Non-pigmented ciliary epithelial cell (primary cell): Measurements from ENCODE around the gene ZBTB32.
"Not testable (repeated sequence)": the region's sequence is repeated elsewhere in the genome, so short reads cannot be mapped to it uniquely, and the experiment has no call there.

Experiments
- DNase-seq: peaks from one replicate; pipeline ENCODE4 v3.0.0-alpha.2; 2010; ENCODE audit warnings: low read depth

ZBTB32 gene

DNA sequence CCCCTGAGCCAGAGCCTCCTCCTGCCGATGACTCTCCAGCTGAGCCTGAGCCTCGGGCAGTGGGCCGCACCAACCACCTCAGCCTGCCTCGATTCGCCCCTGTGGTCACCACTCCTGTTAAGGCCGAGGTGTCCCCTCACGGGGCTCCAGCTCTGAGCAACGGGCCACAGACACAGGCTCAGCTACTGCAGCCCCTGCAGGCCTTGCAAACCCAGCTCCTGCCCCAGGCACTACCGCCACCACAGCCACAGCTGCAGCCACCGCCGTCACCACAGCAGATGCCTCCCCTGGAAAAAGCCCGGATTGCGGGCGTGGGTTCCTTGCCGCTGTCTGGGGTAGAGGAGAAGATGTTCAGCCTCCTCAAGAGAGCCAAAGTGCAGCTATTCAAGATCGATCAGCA is 17.0 kb downstream of the ZBTB32 start:
- no peak for DNase-seq

GRCh38 chr19:35722461-35722860 is 18.1 kb downstream of the ZBTB32 start:
- no peak for DNase-seq

- DNase-seq: no peak
These were observed 18.5 kb downstream of the ZBTB32 start for GRCh38 chr19:35722897-35723296.

- no peak for DNase-seq
These were observed 19.3 kb downstream of the ZBTB32 start for GRCh38 chr19:35723671-35724070.

DNA sequence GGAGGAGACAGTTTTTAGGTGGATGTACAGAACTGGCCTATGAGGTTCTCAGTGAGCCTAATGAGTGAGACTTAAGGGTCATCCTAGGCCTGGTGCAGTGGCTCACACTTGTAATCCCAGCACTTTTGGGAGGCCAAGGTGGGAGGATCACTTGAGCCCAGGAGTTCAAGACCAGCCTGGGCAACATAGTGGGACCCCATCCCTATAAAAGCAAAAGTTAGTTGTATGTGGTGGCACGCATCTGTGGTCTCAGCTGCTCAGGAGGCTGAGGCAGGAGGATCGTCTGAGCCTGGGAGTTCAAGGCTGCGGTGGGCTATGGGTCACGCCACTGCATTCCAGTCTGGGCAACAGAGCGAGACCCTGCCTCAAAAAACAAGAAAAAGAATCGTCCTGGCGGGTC is 19.8 kb downstream of the ZBTB32 start:
- DNase-seq: not testable (repeated sequence)

DNA sequence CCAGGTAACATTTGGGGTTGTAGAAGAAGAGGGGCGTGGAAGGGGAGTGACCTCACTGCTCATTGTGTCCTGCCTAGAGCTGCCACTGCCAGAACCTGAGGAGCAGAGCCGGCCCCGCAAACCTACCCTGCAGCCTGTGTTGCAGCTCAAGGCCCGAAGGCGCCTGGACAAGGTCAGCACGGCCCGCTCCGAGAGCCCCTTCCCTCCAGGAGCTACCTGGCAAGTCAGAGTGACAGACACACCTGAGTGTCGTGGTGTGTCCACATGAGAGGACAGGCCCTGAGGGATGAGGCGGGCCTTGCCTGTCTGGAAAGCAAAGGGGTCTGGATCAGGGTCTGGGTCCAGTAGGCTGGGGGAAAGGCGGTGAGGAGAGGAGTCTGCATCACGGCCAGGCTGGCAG is 20.2 kb downstream of the ZBTB32 start:
- DNase-seq: no peak

DNA sequence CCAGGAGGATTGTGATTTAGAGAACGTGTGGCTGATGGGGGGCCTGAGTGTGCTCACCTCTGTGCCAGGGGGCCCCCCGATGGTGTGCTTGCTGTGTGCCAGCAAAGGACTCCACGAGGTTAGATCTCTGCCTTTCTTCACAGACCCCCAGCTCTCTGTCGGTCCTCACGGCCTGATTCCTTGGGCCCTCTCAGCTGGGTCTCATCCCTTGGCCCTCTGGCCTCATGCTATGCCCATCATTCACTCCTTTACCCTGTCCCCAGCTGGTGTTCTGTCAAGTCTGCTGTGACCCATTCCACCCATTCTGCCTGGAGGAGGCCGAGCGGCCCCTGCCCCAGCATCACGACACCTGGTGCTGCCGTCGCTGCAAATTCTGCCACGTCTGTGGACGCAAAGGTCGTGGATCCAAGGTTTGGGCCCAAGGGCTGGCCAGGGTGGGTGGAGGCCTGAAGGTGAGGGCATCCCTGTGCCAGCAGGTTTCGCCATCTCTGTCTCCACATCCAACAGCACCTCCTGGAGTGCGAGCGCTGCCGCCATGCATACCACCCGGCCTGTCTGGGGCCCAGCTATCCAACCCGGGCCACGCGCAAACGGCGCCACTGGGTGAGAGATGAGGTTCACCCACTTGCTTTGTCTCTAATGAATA is 21.0 kb downstream of the ZBTB32 start:
- DNase-seq: no peak

DNA sequence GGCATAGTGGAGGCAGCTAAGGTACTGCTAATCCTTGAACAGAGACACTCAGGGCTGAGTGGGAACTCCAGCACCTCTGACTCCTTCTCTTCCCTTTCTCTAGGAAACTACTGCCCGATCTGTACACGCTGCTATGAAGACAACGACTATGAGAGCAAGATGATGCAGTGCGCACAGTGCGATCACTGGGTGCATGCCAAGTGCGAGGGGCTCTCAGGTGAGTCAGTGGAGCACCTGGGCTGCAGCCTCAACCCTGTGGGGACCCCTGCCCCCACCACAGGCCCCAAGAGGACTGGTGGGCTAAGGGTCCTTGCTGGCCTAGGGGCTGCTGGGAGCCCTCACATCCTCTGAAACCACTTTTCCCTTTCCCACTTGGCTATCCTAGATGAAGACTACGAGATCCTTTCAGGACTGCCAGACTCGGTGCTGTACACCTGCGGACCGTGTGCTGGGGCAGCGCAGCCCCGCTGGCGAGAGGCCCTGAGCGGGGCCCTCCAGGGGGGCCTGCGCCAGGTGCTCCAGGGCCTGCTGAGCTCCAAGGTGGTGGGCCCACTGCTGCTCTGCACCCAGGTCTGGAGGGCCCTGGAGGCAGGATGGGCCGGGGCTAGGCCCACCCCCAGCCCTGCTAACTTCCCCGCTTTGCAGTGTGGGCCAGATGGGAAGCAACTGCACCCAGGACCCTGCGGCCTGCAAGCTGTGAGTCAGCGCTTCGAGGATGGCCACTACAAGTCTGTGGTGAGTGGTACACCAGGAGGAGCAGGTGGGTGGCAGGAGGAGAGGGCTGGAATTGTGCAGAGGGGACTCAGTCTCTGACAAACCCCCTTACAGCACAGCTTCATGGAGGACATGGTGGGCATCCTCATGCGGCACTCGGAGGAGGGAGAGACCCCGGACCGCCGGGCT is 22.9 kb downstream of the ZBTB32 start:
- DNase-seq: no peak

DNA sequence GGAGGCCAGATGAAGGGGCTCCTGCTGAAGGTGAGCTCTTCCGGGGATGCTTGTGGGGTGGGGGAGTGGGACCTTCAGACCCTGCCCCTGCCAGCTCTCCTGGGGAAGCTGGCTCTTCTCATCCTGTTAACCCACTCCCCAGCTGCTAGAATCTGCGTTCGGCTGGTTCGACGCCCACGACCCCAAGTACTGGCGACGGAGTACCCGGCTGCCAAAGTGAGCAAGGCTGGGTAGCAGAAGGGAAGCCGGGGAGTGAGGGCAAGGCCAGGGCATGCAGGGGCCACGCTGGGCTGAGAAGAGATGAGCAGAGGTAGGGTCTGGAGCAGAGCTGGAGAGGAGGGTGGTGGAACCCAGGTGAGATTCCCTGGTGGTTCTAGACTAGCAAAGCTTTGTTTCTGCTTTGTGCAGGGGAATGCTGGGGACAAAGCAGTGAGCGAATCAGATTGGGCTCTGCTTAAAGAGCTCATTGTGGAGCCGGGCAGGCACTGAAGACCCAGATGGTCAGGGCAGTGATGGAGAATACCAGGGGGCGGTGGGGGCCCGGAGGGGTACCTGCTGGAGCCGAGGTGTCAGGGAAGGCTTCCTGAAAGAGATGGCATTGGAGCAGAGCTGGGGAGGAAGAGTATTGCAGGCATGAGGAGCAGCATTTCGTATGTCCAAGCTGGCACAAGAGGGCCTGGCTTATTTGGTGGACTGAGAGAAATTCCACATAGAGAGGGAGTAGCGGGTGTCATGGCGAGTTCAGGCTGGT is 23.8 kb downstream of the ZBTB32 start:
- no peak for DNase-seq

DNA sequence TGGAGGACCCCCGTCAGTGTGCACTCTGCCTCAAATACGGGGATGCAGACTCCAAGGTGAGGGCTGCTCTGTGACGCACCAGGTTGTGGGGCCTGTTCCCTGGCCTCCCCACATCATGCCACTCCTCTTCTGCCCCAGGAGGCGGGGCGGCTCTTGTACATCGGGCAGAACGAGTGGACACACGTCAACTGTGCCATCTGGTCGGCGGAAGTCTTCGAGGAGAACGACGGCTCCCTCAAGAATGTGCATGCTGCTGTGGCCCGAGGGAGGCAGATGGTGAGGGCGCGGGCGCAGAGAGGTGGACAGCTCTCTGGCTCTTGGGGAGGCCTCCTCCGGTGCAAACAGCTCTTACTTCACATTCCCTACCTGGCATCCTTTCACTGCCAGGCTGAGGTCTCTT is 24.7 kb downstream of the ZBTB32 start:
- DNase-seq: no peak

DNA sequence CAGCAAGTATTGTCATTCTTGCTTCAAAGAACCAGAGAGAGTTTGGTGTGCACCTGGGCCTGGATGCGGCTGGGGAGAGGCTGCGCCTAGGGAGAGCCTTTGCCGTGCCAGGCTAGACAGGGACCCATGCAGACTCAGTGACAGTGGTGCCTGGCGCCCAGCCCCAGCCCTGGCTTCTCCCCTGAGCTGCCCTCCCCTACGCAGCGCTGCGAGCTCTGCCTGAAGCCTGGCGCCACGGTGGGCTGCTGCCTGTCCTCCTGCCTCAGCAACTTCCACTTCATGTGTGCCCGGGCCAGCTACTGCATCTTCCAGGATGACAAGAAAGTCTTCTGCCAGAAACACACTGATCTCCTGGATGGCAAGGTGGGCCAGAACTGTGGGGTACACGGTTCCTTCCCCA is 25.4 kb downstream of the ZBTB32 start:
- DNase-seq: no peak

DNA sequence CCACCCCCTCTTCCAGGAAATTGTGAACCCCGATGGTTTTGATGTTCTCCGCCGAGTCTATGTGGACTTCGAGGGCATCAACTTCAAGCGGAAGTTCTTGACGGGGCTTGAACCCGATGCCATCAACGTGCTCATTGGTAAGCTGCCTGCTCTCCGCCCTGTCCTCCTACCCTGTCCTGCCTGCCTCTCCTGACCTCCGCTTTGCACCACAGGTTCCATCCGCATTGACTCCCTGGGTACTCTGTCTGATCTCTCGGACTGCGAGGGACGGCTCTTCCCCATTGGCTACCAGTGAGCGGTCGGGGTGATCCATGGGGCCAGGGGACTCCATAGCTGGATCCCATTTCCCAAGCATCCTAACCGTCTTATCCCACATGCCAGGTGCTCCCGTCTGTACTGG is 26.0 kb downstream of the ZBTB32 start:
- no peak for DNase-seq

DNA sequence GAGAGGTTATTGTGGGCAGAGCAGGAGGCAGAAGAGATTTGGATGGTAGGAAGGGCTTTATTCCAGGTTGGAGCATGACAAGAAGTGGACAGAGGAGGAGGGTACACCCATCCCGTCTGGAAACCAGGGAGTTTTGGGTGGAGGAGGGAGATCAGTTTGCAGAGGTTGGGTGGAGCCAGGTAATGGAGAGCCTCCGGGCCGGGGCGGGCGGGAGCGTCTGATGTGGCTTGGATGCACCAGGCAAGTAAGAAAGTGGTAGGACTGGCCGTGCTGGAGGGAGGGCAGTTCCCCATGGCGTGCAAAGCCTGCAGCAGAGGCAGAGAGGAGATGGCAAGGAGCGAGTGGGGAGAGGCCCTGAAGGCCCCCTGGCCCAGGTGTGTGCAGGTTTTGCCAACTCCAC is 27.0 kb downstream of the ZBTB32 start:
- DNase-seq: no peak

DNA sequence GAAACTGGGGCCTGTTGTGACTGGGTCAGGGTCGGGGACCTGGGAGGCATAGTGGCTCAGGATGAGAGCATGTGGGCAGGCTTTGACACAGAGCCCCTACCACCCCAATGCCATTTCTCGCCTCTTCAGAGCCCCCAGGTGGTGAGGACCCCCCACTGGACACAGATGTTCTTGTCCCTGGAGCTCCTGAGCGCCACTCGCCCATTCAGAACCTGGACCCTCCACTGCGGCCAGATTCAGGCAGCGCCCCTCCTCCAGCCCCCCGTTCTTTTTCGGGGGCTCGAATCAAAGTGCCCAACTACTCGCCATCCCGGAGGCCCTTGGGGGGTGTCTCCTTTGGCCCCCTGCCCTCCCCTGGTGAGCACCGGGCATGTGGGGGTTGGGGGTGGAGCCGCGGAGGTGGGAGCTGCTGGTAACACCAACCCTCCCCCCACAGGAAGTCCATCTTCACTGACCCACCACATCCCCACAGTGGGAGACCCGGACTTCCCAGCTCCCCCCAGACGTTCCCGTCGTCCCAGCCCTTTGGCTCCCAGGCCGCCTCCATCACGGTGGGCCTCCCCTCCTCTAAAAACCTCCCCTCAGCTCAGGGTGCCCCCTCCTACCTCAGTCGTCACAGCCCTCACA is 27.5 kb downstream of the ZBTB32 start:
- DNase-seq: no peak

- DNase-seq: no peak
These were observed 28.3 kb downstream of the ZBTB32 start for GRCh38 chr19:35732540-35733179.

- DNase-seq: no peak
These were observed 29.1 kb downstream of the ZBTB32 start for GRCh38 chr19:35733180-35734125.

DNA sequence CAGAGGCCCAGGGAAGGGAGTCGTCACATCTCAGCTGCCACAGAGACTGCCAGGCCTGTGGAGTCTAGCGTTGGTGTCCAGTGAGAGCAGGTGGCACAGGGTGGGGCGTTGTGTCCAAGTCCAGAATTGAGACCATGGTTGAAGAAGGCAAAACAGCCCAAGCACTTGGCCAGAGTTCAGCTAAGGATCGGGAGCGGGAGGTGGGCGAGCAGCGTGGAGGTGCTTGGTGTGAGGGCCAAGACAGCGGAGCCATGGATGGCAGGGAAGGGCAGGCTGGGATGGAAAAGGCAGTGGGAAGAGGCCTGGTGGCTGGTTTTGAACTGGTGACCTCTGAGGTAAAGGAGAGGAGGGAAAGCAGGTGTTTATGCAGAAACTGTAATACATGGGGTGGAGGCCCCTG is 29.9 kb downstream of the ZBTB32 start:
- DNase-seq: no peak

GRCh38 chr19:35734889-35735288 is 30.5 kb downstream of the ZBTB32 start:
- DNase-seq: no peak

DNA sequence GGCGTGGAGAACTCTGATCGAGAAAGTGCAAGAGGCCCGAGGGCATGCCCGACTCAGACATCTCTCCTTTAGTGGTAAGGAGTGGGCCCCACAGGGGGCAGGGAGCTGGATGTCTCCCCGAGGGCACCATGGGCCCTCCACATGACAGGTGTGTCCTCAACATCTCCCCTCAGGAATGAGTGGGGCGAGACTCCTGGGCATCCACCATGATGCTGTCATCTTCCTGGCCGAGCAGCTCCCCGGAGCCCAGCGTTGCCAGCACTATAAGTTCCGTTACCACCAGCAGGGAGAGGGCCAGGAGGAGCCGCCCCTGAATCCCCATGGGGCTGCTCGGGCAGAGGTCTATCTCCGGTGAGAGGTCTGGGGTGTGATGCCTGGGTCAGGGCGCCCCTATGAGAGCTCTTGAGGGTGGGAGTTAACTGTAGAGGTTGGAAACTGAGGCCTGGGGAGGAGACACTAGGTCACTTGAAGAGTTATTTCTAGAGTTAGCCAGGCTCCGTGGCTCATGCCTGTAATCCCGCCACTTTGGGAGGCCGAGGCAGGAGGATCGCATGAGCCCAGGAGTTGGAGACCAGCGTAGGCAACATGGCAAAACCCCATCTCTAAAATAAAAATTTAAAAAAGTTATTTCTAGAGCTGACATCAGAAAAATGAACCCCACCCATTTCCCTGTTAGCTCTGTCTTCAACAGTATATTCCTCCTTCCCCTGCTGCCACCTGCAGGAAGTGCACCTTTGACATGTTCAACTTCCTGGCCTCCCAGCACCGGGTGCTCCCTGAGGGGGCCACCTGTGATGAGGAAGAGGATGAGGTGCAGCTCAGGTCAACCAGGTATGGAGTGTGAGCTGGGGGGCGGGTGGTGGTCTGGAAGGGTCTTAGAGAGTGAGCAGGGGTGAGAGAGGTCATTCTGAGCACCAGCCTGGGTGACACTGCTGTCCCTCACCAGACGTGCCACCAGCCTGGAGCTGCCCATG is 32.8 kb downstream of the ZBTB32 start:
- no peak for DNase-seq
